HCT116 (cell line): ENCODE data around the gene DGKB. TPM values are rescaled to one million over a fixed set of nuclear protein-coding genes. Genes with fewer than 3 reads are reported as not detected.

Experiments used
- ATAC-seq: fragments of 200-7000 bp; cut with Tn5 transposase; 2 replicates; pipeline ENCODE4 v1.9.1; 2020; ENCODE audit warnings: mild to moderate bottlenecking, moderate library complexity
- BruUV-seq: library from RNA; stranded (reverse); fragments of 400-500 nt; replicated peaks from 2 replicates; lab custom pipeline; 2021; lab: Mats Ljungman, UMichigan
- CTCF ChIA-PET: fragments of 300-600 bp; sonication (Branson Sonifier 250); formaldehyde crosslinking; loops from one replicate; lab custom pipeline; 2021; ENCODE audit warnings: antibody characterized with exemption; lab: Charles Lee
- POLR2A ChIA-PET: fragments of 300-600, 350-600 bp; sonication (Branson Sonifier 250); formaldehyde crosslinking; loops from one replicate; lab custom pipeline; 2021; ENCODE audit warnings: antibody characterized with exemption; lab: Charles Lee
- RAD21 ChIA-PET, 2 experiments: fragments of 300-600 bp; sonication (Branson Sonifier 250); formaldehyde crosslinking; loops; one replicate each; lab custom pipeline; 2023; ENCODE audit warnings: low total read pairs in 2 of 2; ENCODE audit not compliant: uncharacterized antibody in 2 of 2, unreplicated experiment in 2 of 2, low non-redundant PET in 1 of 2; lab: Charles Lee
- DNase-seq: peaks from one replicate; pipeline ENCODE4 v3.0.0-alpha.2; 2010; ENCODE audit warnings: low read depth, low spot score
- H2AFZ ChIP-seq: fragments of 200-600 bp; shearing (Covaris generic), sonication (generic); 2 replicates; pipeline ENCODE4 v1.6.1; 2017; ENCODE audit warnings: low read depth, mixed run types, mixed read lengths, antibody characterized with exemption, low read length; ENCODE audit not compliant: poor library complexity, severe bottlenecking
- H3K27ac ChIP-seq: 2 replicates; pipeline ENCODE4 v1.5.1; 2012; ENCODE audit warnings: low read depth, low read length
- H3K27me3 ChIP-seq: fragments of 200-600 bp; sonication (generic); 2 replicates; pipeline ENCODE4 v1.6.1; 2016; ENCODE audit warnings: mixed run types, low read length, mixed read lengths; ENCODE audit not compliant: insufficient read depth
- H3K36me3 ChIP-seq, 2 experiments: fragments of 200-500 bp in 1 of 2; fragments of 200-600 bp in 1 of 2; sonication (Bioruptor generic) in 1 of 2; sonication (generic) in 1 of 2; 2 replicates each; pipeline versions ENCODE4 v1.5.1 to v1.6.1; 2014 to 2016; ENCODE audit warnings: low read length in 2 of 2, inconsistent platforms in 1 of 2, mixed read lengths in 1 of 2, mixed run types in 1 of 2; ENCODE audit not compliant: insufficient read depth in 2 of 2, control insufficient read depth in 1 of 2
- H3K4me1 ChIP-seq, 2 experiments: fragments of 200-600 bp in 1 of 2; sonication (generic) in 1 of 2; 2 replicates each; pipeline versions ENCODE4 v1.5.1 to v1.6.1; 2012 to 2017; ENCODE audit warnings: low read length in 2 of 2, inconsistent platforms in 1 of 2, mild to moderate bottlenecking in 1 of 2, mixed read lengths in 1 of 2, mixed run types in 1 of 2, moderate library complexity in 1 of 2; ENCODE audit not compliant: insufficient read depth in 2 of 2, control insufficient read depth in 1 of 2
- H3K4me2 ChIP-seq: fragments of 200-600 bp; sonication (generic); 2 replicates; pipeline ENCODE4 v1.6.1; 2017; ENCODE audit warnings: mixed run types, low read length, mixed read lengths
- H3K4me3 ChIP-seq, 2 experiments: fragments of 200-600 bp in 1 of 2; sonication (generic) in 1 of 2; replicated peaks in 1 of 2; 2 replicates each; pipeline ENCODE4 v1.5.1; 2011 to 2016; ENCODE audit warnings: low read length in 2 of 2, control low read depth in 1 of 2, low read depth in 1 of 2, mild to moderate bottlenecking in 1 of 2, mixed read lengths in 1 of 2, mixed run types in 1 of 2
- H3K79me2 ChIP-seq: fragments of 200-600 bp; sonication (generic); 2 replicates; pipeline ENCODE4 v1.6.1; 2017; ENCODE audit warnings: mild to moderate bottlenecking, mixed run types, low read length, moderate library complexity, mixed read lengths; ENCODE audit not compliant: insufficient read depth
- H3K9ac ChIP-seq: fragments of 200-600 bp; sonication (generic); 2 replicates; pipeline ENCODE4 v1.6.1; 2016; ENCODE audit warnings: low read length, mixed read lengths
- H3K9me2 ChIP-seq: fragments of 200-600 bp; sonication (generic), shearing (Covaris generic); 2 replicates; pipeline ENCODE4 v1.6.1; 2017; ENCODE audit warnings: mixed run types, mild to moderate bottlenecking, moderate library complexity; ENCODE audit not compliant: insufficient read depth
- H3K9me3 ChIP-seq, 2 experiments: fragments of 200-500 bp in 1 of 2; fragments of 200-600 bp in 1 of 2; sonication (Bioruptor generic) in 1 of 2; sonication (generic) in 1 of 2; 2 replicates each; pipeline ENCODE4 v1.6.1; 2014 to 2017; ENCODE audit warnings: low read length in 2 of 2, mixed read lengths in 2 of 2, inconsistent platforms in 1 of 2, low read depth in 1 of 2, mild to moderate bottlenecking in 1 of 2, mixed run types in 1 of 2, moderate library complexity in 1 of 2; ENCODE audit not compliant: control insufficient read depth in 1 of 2, insufficient read depth in 1 of 2
- H4K20me1 ChIP-seq: fragments of 200-600 bp; sonication (generic), shearing (Covaris generic); 2 replicates; pipeline ENCODE4 v1.6.1; 2017; ENCODE audit warnings: mixed run types, mild to moderate bottlenecking, moderate library complexity; ENCODE audit not compliant: insufficient read depth
- CBX3 ChIP-seq: IDR thresholded peaks from 2 replicates; pipeline ENCODE4 v1.6.1; 2012; ENCODE audit warnings: low read depth
- CEBPB ChIP-seq: IDR thresholded peaks from 2 replicates; pipeline ENCODE4 v1.6.1; 2012; ENCODE audit warnings: low read depth
- CTCF ChIP-seq, 3 experiments: fragments of 200-600 bp in 1 of 3; sonication (generic) in 1 of 3; IDR thresholded peaks in 2 of 3; conservative IDR thresholded peaks in 1 of 3; 2 replicates each; pipeline ENCODE4 v1.5.1; 2012 to 2017; ENCODE audit warnings: low read depth in 2 of 3, low read length in 2 of 3, antibody characterized with exemption in 1 of 3, borderline replicate concordance in 1 of 3, control low read depth in 1 of 3, mild to moderate bottlenecking in 1 of 3, mixed read lengths in 1 of 3, mixed run types in 1 of 3, moderate library complexity in 1 of 3; ENCODE audit not compliant: insufficient read depth in 1 of 3
- EGR1 ChIP-seq: IDR thresholded peaks from 2 replicates; pipeline ENCODE4 v1.6.1; 2012; ENCODE audit warnings: low read depth
- ELF1 ChIP-seq: IDR thresholded peaks from 2 replicates; pipeline ENCODE4 v1.6.1; 2012; ENCODE audit warnings: low read depth, borderline replicate concordance
- EZH2 ChIP-seq: fragments of 200-600 bp; sonication (generic); IDR thresholded peaks from 2 replicates; pipeline ENCODE4 v1.6.1; 2017; ENCODE audit warnings: antibody characterized with exemption, mixed run types
- FOSL1 ChIP-seq: IDR thresholded peaks from 2 replicates; pipeline ENCODE4 v1.6.1; 2012; ENCODE audit warnings: low read depth
- JUND ChIP-seq: IDR thresholded peaks from 2 replicates; pipeline ENCODE4 v1.6.1; 2012
- MAX ChIP-seq: IDR thresholded peaks from 2 replicates; pipeline ENCODE4 v1.6.1; 2012
- POLR2A ChIP-seq: IDR thresholded peaks from 2 replicates; pipeline ENCODE4 v1.7.0; 2011; ENCODE audit warnings: borderline replicate concordance; ENCODE audit not compliant: insufficient read depth, insufficient read length; ENCODE audit errors: extremely low read depth
- POLR2AphosphoS5 ChIP-seq: IDR thresholded peaks from 2 replicates; pipeline ENCODE4 v1.6.1; 2011; ENCODE audit warnings: mild to moderate bottlenecking, low read depth, low read length, moderate library complexity
- REST ChIP-seq: IDR thresholded peaks from 2 replicates; pipeline ENCODE4 v1.6.1; 2012; ENCODE audit warnings: low read depth
- SIN3A ChIP-seq: IDR thresholded peaks from 2 replicates; pipeline ENCODE4 v1.6.1; 2012; ENCODE audit warnings: low read depth
- SP1 ChIP-seq: IDR thresholded peaks from 2 replicates; pipeline ENCODE4 v1.6.1; 2012; ENCODE audit warnings: low read depth
- SRF ChIP-seq: IDR thresholded peaks from 2 replicates; pipeline ENCODE4 v1.6.1; 2012; ENCODE audit warnings: low read depth
- TCF7L2 ChIP-seq: IDR thresholded peaks from 2 replicates; pipeline ENCODE4 v1.7.0; 2011; ENCODE audit warnings: borderline replicate concordance, inconsistent platforms; ENCODE audit not compliant: insufficient read depth, insufficient read length; ENCODE audit errors: extremely low read depth
- YY1 ChIP-seq: IDR thresholded peaks from 2 replicates; pipeline ENCODE4 v1.6.1; 2011; ENCODE audit warnings: low read length, low read depth, moderate library complexity, mild to moderate bottlenecking; ENCODE audit not compliant: insufficient replicate concordance; ENCODE audit errors: extremely low read depth
- ZBTB33 ChIP-seq: IDR thresholded peaks from 2 replicates; pipeline ENCODE4 v1.6.1; 2011; ENCODE audit warnings: mild to moderate bottlenecking, low read length, moderate library complexity; ENCODE audit not compliant: insufficient replicate concordance; ENCODE audit errors: extremely low read depth
- ZFX ChIP-seq: fragments of 450-650 bp; IDR thresholded peaks from 2 replicates; pipeline ENCODE4 v1.6.1; 2017
- intact Hi-C: fragments of 100-400 bp; cut with micrococcal nuclease; formaldehyde crosslinking; loops from 2 replicates; pipeline ENCODE4 v1.10.0; 2022
- total RNA-seq: library from RNA; stranded (reverse); gene quantifications from one replicate; pipeline ENCODE4 v1.2.1, GENCODE V29; 2021; ENCODE audit not compliant: unreplicated experiment

DGKB gene
- total RNA-seq, 1 experiment from 2014 or later: 0.05 TPM

GRCh38 chr7:14761510-14762296 lies 140.8 kb downstream of the DGKB start:
- Histone ChIP-seq H3K36me3 (no peaks in the 10 kb centered on the region), H3K4me2 (no peak overlapping the region), H3K9me2 (no peaks in the 10 kb centered on the region), H3K27me3 (no peaks in the 10 kb centered on the region), H3K9ac (no peak overlapping the region), H2AFZ (no peak overlapping the region), H3K9me3 (no peaks in the 10 kb centered on the region), H3K79me2 (no peaks in the 10 kb centered on the region), H3K4me1 (no peaks in the 10 kb centered on the region), H3K27ac (no peak overlapping the region), H4K20me1 (no peaks in the 10 kb centered on the region), H3K4me3 (no peak overlapping the region)
- intact Hi-C loops: no loop called here
- POLR2A ChIA-PET: no interaction called here
- TF ChIP-seq SIN3A (no peak), YY1 (no peak), POLR2A (no peak), EZH2 (no peak), CBX3 (no peak), FOSL1 (no peak), EGR1 (no peak), SP1 (no peak), ELF1 (no peak), MAX (no peak), TCF7L2 (no peak), REST (no peak), ZBTB33 (no peak), CEBPB (no peak), ZFX (no peak), SRF (no peak), POLR2AphosphoS5 (no peak), JUND (no peak), CTCF (IDR thresholded peaks at IDR 0.05 in 2 of 3, conservative IDR thresholded peaks at IDR 0.05 in 1 of 3; ENCODE audit: borderline replicate concordance in 1 of 3, insufficient read depth in 1 of 3, low read depth in 2 of 3, low read length in 2 of 3) (no peak)
- ATAC-seq (no peak), DNase-seq (no peak)
- CTCF ChIA-PET: no interaction called here
- no TSS peak for BruUV-seq
- RAD21 ChIA-PET: no interaction called here
